Left lung (tissue), 10 donors: ENCODE measurements around the gene CMBL. TPM values are rescaled to one million over a fixed set of nuclear protein-coding genes. Genes with fewer than 3 reads are reported as not detected.
"Not testable (repeated sequence)": the region's sequence is repeated elsewhere in the genome, so short reads cannot be mapped to it uniquely, and the experiment has no call there.

Source experiments
- ATAC-seq: fragments of 200-7000 bp; cut with Tn5 transposase; one replicate; pipeline ENCODE4 v1.9.1; 2020; ENCODE audit warnings: moderate library complexity
- DNase-seq, 4 donors: peaks; one replicate each; pipeline ENCODE4 v3.0.0-alpha.2; 2013 to 2020
- H3K27ac ChIP-seq, 2 donors: fragments of 200-600 bp; sonication (generic) in 1 of 2; one replicate each; pipeline versions ENCODE4 v1.5.0 to v1.8.0; 2020 to 2021
- H3K27me3 ChIP-seq, 2 donors: fragments of 200-600 bp; sonication (generic) in 1 of 2; one replicate each; pipeline versions ENCODE4 v1.5.0 to v1.8.0; 2020 to 2021
- H3K36me3 ChIP-seq, 2 donors: fragments of 200-600 bp; sonication (generic) in 1 of 2; one replicate each; pipeline versions ENCODE4 v1.5.0 to v1.8.0; 2020 to 2021
- H3K4me1 ChIP-seq, 2 donors: fragments of 200-600 bp; one replicate each; pipeline ENCODE4 v1.8.0; 2021
- H3K4me3 ChIP-seq, 2 donors: fragments of 200-600 bp; sonication (generic) in 1 of 2; one replicate each; pipeline versions ENCODE4 v1.5.0 to v1.8.0; 2020 to 2021; ENCODE audit warnings: mild to moderate bottlenecking in 1 of 2
- H3K9me3 ChIP-seq, 2 donors: fragments of 200-600 bp; sonication (generic) in 1 of 2; one replicate each; pipeline versions ENCODE4 v1.5.0 to v1.8.0; 2020 to 2021
- intact Hi-C, 2 donors: fragments of 100-400 bp; cut with DNase I; formaldehyde crosslinking; loops; one replicate each; pipeline versions ENCODE4 v1.11.2 to v1.14.2; 2022
- polyA plus RNA-seq, 6 donors: library from polyadenylated mRNA; unstranded; fragments of 120-200 nt; gene quantifications; one replicate each; pipeline ENCODE4 v1.2.1, GENCODE V29; 2013; ENCODE audit not compliant: insufficient read length in 6 of 6
- total RNA-seq, 2 donors: library from RNA; stranded (reverse); fragmentation: NEBNext Ultra II Directional; extraction: Animal tissue kit (Norgen Biotek cat#: 25700); gene quantifications; one replicate each; pipeline ENCODE4 v1.2.1, GENCODE V29; 2021
- TF ChIP-seq, protein P1 (sequence below), 2 donors: fragments of 200-600 bp; sonication (generic) in 1 of 2; IDR thresholded peaks; one replicate each; pipeline versions ENCODE4 v1.5.0 to v1.8.0; 2021; ENCODE audit warnings: antibody characterized with exemption in 2 of 2
- donor health status: DM: no; HTN: yes; CAD: no.
- donor health status: DM: no; HTN: no; CAD: no.

The CMBL gene
- total and polyA plus RNA-seq, 8 donors = 17.3 to 26.9 (median 22.5) TPM

DNA sequence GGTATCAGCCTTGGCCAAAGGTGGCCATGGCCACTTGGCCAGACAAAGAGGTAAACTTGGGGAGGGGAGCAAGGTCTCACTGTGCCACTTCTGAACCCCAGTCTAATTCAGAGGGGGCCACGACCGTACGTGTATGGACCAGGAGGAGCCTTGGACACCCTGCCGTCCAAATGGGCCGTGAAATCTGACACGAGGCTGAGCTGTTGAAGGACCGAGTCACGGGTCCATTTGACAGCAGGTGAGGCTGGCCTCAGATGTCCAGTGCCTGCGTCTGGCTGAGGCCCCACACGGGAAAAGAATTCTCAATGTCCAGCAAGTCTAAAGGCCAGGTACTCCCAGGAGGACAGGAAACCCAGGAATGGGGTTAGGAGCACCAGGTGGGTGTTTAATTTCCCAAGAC lies 17.7 kb downstream of the CMBL start:
- TF ChIP-seq, protein P1, sequence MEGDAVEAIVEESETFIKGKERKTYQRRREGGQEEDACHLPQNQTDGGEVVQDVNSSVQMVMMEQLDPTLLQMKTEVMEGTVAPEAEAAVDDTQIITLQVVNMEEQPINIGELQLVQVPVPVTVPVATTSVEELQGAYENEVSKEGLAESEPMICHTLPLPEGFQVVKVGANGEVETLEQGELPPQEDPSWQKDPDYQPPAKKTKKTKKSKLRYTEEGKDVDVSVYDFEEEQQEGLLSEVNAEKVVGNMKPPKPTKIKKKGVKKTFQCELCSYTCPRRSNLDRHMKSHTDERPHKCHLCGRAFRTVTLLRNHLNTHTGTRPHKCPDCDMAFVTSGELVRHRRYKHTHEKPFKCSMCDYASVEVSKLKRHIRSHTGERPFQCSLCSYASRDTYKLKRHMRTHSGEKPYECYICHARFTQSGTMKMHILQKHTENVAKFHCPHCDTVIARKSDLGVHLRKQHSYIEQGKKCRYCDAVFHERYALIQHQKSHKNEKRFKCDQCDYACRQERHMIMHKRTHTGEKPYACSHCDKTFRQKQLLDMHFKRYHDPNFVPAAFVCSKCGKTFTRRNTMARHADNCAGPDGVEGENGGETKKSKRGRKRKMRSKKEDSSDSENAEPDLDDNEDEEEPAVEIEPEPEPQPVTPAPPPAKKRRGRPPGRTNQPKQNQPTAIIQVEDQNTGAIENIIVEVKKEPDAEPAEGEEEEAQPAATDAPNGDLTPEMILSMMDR (IDR thresholded peaks at IDR 0.05) = no peak
- Histone ChIP-seq H3K36me3 (no peaks in the 10 kb centered on the region), H3K4me3 (no peak overlapping the region), H3K27ac (no peak overlapping the region), H3K9me3 (no peaks in the 10 kb centered on the region), H3K4me1 (peaks cover 3 to 5% of the 10 kb centered on the region in 2 donors), H3K27me3 (no peaks in the 10 kb centered on the region)
- DNase-seq = peak in 1 of 4 donors; percentile 12
- intact Hi-C loops = loop anchor here in 1 of 2 donors (10.0 kb wide), 1 partner anchor 135 kb away; no protein-coding TSS in a partner anchor
- no peak for ATAC-seq

DNA sequence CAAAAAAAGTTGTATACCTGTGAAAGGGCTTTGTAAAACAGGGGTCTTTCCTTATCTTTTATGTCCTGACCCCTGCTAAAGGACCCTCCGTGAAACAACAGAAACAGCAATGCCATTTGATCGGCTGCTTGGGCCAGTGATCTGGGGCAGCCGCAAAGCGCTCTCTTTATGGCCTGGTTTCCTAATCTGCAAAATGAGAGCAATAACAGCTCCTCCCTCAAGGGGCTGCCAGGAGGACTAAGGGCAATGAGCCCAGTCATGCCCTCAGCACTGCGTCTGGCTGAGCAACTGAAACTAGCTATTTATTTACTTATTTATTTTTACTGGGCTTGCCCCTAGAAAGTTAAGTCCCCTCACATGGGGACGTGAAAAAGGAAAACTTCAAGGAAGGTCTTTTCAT lies 18.3 kb downstream of the CMBL start:
- ATAC-seq = peak; percentile 88
- TF ChIP-seq, protein P1 (IDR thresholded peaks at IDR 0.05) = no peak
- Histone ChIP-seq H3K27ac (no peak overlapping the region), H3K27me3 (no peaks in the 10 kb centered on the region), H3K36me3 (no peaks in the 10 kb centered on the region), H3K4me1 (peaks cover 3 to 5% of the 10 kb centered on the region in 2 donors), H3K4me3 (no peak overlapping the region), H3K9me3 (no peaks in the 10 kb centered on the region)
- intact Hi-C loops = loop anchor here in 1 of 2 donors (10.0 kb wide), 1 partner anchor 135 kb away; no protein-coding TSS in a partner anchor
- DNase-seq = peak in 1 of 4 donors; percentile 36

DNA sequence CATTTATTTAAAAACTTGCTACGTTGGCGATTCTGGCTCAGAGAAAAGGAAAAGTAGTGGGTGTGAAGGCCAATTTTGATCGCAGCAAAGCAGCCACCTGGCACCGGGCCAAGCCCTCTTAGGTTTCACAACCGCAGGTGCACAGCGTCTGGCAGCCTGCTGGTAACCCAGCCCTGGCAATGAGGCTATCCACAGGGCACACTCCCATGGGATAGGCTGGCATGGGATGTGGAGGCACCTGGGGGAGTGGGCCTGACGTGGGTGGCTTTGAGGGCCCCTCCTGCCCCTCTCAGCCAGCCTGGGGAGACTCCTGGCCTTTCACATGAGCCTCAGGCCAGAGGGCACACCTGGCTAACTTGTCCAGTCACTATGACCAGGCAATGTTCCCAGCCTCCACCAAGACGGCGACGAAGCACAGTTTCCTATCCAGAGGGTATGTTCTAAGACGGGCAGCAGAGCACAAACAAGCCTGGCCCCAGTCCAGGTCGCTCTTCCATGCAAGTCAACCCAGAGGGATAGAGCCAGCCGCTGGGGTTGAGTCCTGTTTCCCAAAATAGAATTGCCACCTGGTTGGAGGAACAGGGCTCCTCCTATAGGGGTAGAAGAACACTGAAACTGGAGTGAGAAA lies 19.0 kb downstream of the CMBL start:
- H3K4me3 ChIP-seq = no peak overlapping the region
- intact Hi-C loops = loop anchor here in 1 of 2 donors (10.0 kb wide), 1 partner anchor 136 kb away; no protein-coding TSS in a partner anchor
- peak; percentile 78 for ATAC-seq
- peaks cover 5 to 8% of the 10 kb centered on the region in 2 donors for H3K4me1 ChIP-seq
- TF ChIP-seq, protein P1 (IDR thresholded peaks at IDR 0.05) = no peak
- no peak overlapping the region for H3K27ac ChIP-seq
- H3K36me3 ChIP-seq = no peaks in the 10 kb centered on the region
- peak; percentile 32 to 91 (median 72) for DNase-seq
- no peaks in the 10 kb centered on the region for H3K9me3 ChIP-seq
- H3K27me3 ChIP-seq = no peaks in the 10 kb centered on the region

DNA sequence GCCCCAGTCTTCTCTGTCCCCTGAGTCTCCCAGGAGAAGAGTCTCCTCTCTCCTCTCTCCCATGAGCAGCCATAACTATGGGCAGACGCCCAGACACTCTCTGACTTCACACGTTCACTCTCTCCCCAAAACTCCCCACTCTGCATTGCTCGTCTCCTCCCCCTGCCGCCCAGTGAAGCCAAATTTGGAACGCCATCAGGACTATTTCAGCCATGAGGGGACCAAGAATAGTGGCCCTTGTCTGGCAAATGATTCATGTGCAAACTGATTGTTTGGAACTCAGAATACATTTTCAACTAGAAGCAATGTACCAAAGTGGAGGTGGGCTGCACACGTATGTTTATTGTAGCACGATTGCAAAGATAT lies 20.9 kb downstream of the CMBL start:
- TF ChIP-seq, protein P1 (IDR thresholded peaks at IDR 0.05) = no peak
- Histone ChIP-seq H3K9me3 (no peaks in the 10 kb centered on the region), H3K36me3 (no peaks in the 10 kb centered on the region), H3K4me1 (peaks cover 5 to 8% of the 10 kb centered on the region in 2 donors), H3K27me3 (no peaks in the 10 kb centered on the region), H3K4me3 (no peak overlapping the region), H3K27ac (no peak overlapping the region)
- intact Hi-C loops = loop anchor here in 1 of 2 donors (10.0 kb wide), 1 partner anchor 138 kb away; no protein-coding TSS in a partner anchor
- ATAC-seq (no peak), DNase-seq (no peak)

DNA sequence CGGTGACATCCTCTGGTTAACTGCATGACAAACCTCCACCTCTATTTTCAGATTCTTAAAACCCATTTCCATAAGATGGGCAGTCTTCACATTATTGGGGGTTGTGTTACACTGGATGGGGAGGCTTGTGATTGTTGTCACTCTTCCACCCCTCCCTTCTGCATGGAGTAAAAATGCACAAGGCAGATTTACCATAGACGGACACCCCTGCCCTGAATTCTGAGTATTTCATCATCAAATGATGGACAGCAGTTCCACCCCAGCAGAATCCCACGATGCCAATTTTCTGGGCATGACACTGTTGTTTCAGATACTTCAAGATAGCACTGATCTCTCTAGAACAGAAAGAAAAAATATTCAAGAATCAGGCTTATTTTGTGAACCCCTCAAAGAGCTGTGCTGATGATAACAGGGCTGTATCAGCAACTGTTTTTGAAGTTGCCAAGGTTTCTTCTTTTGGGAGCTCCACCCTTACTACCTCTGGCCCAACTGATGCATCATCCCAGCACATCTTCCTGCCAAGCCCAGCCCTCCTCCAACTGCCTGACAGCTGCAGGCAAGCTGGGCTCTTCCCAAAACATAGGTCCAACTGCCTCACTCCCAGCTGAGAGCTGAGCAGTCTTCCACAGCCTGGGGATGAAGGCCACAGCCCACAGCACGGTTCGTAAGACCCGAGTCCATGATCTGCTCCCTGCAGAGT lies 21.4 kb downstream of the CMBL start:
- TF ChIP-seq, protein P1 (IDR thresholded peaks at IDR 0.05) = no peak
- Histone ChIP-seq H3K36me3 (no peaks in the 10 kb centered on the region), H3K4me1 (peaks cover 5 to 8% of the 10 kb centered on the region in 2 donors), H3K27ac (no peak overlapping the region), H3K4me3 (no peak overlapping the region), H3K27me3 (no peaks in the 10 kb centered on the region), H3K9me3 (no peaks in the 10 kb centered on the region)
- ATAC-seq = no peak
- intact Hi-C loops = loop anchor here in 1 of 2 donors (10.0 kb wide), 1 partner anchor 138 kb away; no protein-coding TSS in a partner anchor
- DNase-seq = peak in 1 of 4 donors; percentile 25

DNA sequence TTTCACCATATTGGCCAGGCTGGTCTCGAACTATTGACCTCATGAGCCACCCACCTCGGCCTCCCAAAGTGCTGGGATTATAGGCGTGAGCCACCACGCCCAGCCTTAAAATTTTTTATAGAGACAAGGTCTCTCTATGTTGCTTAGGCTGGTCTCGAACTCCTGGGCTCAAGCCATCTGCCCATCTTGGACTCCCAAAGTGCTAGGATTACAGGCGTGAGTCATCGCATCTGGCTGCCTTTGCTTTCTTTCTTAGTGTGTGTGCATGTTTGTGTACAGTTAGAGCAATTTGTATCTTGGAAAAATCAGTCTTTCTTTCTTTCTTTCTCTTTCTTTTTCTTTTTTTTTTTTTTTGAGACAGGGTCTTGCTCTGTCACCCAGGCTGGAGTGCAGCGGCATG lies 22.3 kb downstream of the CMBL start:
- not testable (repeated sequence) for H3K27me3 ChIP-seq
- intact Hi-C loops = loop anchor here in 1 of 2 donors (10.0 kb wide), 1 partner anchor 139 kb away; no protein-coding TSS in a partner anchor

More for the DNA sequence above, 22.3 kb downstream of the CMBL start:
- H3K9me3 ChIP-seq, ATAC-seq, H3K4me3 ChIP-seq, H3K4me1 ChIP-seq, H3K36me3 ChIP-seq, H3K27ac ChIP-seq: not testable (repeated sequence)
- peak in 1 of 4 donors; percentile 30 for DNase-seq
